Ishikawa (cell line): Measurements from ENCODE around the gene PACS1.
A peak's percentile ranks its signal among the peaks of the same experiment; 100 is the strongest.

Experiments
- CEBPB ChIP-seq: IDR thresholded peaks from 2 replicates; pipeline ENCODE4 v1.6.1; 2012
- CREB1 ChIP-seq: IDR thresholded peaks from 2 replicates; pipeline ENCODE4 v1.6.1; 2012; ENCODE audit warnings: low read depth
- EGR1 ChIP-seq: IDR thresholded peaks from 2 replicates; pipeline ENCODE4 v1.6.1; 2012
- EP300 ChIP-seq: IDR thresholded peaks from 2 replicates; pipeline ENCODE4 v1.6.1; 2012; ENCODE audit warnings: borderline replicate concordance
- FOXM1 ChIP-seq: IDR thresholded peaks from 2 replicates; pipeline ENCODE4 v1.6.1; 2012; ENCODE audit warnings: low read depth, borderline replicate concordance
- NFIC ChIP-seq: IDR thresholded peaks from 2 replicates; pipeline ENCODE4 v1.6.1; 2012
- RAD21 ChIP-seq: IDR thresholded peaks from 2 replicates; pipeline ENCODE4 v1.6.1; 2012; ENCODE audit warnings: low read depth
- REST ChIP-seq: IDR thresholded peaks from 2 replicates; pipeline ENCODE4 v1.6.1; 2012; ENCODE audit warnings: low read depth, mild to moderate bottlenecking
- TAF1 ChIP-seq: IDR thresholded peaks from 2 replicates; pipeline ENCODE4 v1.6.1; 2012; ENCODE audit warnings: low read depth, mild to moderate bottlenecking
- TCF12 ChIP-seq: IDR thresholded peaks from 2 replicates; pipeline ENCODE4 v1.6.1; 2012; ENCODE audit warnings: low read depth
- TEAD4 ChIP-seq: IDR thresholded peaks from 2 replicates; pipeline ENCODE4 v1.6.1; 2012
- USF1 ChIP-seq: IDR thresholded peaks from 2 replicates; pipeline ENCODE4 v1.6.1; 2012
- YY1 ChIP-seq: IDR thresholded peaks from 2 replicates; pipeline ENCODE4 v1.6.1; 2012; ENCODE audit warnings: low read depth
- ZBTB7A ChIP-seq: IDR thresholded peaks from 2 replicates; pipeline ENCODE4 v1.6.1; 2012; ENCODE audit warnings: low read depth
- TF ChIP-seq, protein P1 (sequence below): IDR thresholded peaks from 2 replicates; pipeline ENCODE4 v1.6.1; 2012

The PACS1 gene

DNA sequence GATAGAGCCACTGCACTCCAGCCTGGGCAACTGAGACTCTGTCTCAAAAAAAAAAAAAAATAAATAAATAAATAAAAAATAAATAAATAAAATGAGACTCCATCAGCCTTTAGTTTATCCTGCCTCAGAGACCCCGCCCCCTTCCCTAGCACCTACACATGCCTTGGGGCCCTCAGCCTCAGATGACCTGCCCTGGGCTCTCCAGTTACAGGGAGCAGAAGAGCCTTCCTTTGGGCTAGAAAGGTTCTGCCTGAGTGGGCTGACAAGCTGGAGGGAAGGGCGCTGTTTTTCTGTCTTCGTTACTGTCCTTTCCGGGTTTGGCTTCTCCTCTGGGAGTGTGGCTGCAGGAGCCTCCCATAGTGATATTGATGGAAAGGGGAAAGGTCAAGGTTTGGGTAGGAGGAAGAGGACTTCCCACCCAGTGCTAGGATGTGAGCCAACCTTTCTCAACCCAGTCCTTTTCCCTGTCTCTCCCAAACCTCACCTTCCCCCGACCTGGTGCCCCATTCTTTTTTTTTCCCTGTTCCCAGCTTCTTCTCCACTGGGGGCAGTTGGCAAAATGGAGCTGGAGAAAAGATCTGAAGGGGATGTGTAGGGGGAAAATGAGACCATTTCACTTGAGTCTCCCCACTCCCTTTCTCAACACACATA is 19.4 kb upstream of the PACS1 start:
- TF ChIP-seq TCF12 (no peak), USF1 (no peak), FOXM1 (no peak), NFIC (no peak), EP300 (no peak), TEAD4 (no peak), EGR1 (no peak)

- no peak for TF ChIP-seq FOXM1
- no peak for TF ChIP-seq TEAD4
Measured at GRCh38 chr11:66051371-66051765, 18.7 kb upstream of the PACS1 start.

DNA sequence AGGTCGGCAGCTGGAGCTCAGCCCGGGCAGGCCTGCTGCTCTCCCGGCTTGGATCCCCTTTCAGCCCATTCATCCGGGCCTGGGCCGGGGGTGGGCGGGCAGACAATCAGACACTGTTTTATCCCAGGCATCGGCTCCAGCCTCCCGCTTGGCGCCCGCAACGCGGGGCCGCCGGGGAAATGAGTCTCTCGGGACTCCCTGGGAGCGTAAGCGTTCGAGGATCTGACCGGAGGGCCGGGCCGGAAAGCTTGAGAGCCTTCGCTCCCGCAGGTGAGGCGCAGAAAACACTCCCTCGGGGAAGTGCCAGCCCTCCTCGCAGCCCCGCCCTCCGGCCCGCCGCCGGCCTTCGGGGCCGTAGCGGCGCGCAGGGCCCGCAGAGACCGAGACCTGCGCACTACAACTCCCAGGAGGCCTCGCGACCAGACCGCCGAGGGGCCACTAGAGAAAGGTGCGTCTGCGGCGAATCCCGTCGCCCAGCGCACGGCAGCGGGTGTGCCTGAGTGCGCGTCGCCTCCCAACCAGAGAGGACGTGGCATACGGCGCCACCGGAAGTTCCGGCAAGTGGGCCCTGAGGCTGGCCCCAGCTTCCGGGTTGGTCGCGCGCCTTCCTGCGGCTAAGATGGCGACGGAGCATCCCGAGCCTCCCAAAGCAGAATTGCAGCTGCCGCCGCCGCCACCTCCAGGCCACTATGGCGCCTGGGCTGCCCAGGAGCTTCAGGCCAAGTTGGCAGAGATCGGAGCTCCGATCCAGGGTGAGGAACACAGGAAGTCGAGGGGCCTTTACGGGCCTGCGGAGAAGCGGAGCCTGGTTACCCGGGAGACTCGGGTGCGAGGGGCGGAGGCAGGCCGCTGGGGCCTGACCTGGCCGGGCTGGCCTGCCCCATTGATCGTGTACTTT is 18.1 kb upstream of the PACS1 start, which contains the start of gene SF3B2:
TSS of gene SF3B2 (plus strand) at position 599 of the 898 bp plus-strand sequence. CDS start at position 620, 21 bp downstream.
- no peak for TF ChIP-seq RAD21
- TF ChIP-seq TCF12: peak; percentile 37
- TF ChIP-seq EGR1: 0 out of 2 replicates have a peak, but pooled peaks have one; percentile 11
- TF ChIP-seq REST: no peak
- TF ChIP-seq EP300: peak; percentile 26; the same call in 1 of the 2 replicates
- TF ChIP-seq, protein P1, sequence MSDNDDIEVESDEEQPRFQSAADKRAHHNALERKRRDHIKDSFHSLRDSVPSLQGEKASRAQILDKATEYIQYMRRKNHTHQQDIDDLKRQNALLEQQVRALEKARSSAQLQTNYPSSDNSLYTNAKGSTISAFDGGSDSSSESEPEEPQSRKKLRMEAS: peak; percentile 39
- no peak for TF ChIP-seq CEBPB
- TF ChIP-seq YY1: peak; percentile 93
- TF ChIP-seq TAF1: peak; percentile 88
- TF ChIP-seq FOXM1: no peak
- peak; percentile 66 for TF ChIP-seq CREB1
- no peak; the same call in 1 of the 2 replicates for TF ChIP-seq NFIC
- no peak; the same call in 1 of the 2 replicates for TF ChIP-seq TEAD4
- TF ChIP-seq USF1: no peak; the same call in none of the 2 replicates
- no peak for TF ChIP-seq ZBTB7A

DNA sequence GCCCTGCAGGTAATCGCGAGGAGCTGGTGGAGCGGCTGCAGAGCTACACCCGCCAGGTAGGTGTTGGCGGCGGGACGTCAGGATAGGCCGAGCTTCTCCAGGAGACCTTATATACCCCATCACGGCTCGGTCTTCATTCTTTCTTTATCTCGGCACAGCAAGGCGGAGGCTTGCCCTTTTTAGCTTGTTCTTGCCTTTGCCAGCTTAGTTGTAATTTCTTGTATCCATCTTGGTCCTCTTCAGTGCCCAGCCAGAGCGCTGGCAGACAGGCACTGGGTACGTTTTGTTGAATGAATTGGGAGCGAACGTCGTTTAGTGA is 17.4 kb upstream of the PACS1 start:
- TF ChIP-seq NFIC (no peak), EP300 (no peak), EGR1 (no peak), CEBPB (no peak), CREB1 (no peak), RAD21 (no peak), TCF12 (no peak), TAF1 (no peak), TEAD4 (no peak), FOXM1 (no peak), ZBTB7A (no peak)
- TF ChIP-seq, protein P1: no peak

- no peak for TF ChIP-seq FOXM1
- TF ChIP-seq, protein P1: no peak
- no peak for TF ChIP-seq TAF1
Measured at GRCh38 chr11:66055021-66055420, 15.1 kb upstream of the PACS1 start.

GRCh38 chr11:66056501-66056900 is 13.6 kb upstream of the PACS1 start:
- TF ChIP-seq USF1 (no peak), REST (no peak), CEBPB (no peak), EP300 (no peak), CREB1 (no peak), TEAD4 (no peak), FOXM1 (no peak), YY1 (no peak), RAD21 (no peak)
- TF ChIP-seq, protein P1: no peak
